GM18511 (cell line): ENCODE data around the gene CLP1.
"Not testable (repeated sequence)": the region's sequence is repeated elsewhere in the genome, so short reads cannot be mapped to it uniquely, and the experiment has no call there.

Experiments used
- ATAC-seq: cut with Tn5 transposase; IDR thresholded peaks from one replicate; pipeline ENCODE4 v1.9.1; 2021; ENCODE audit warnings: mild to moderate bottlenecking, moderate library complexity; ENCODE audit not compliant: unreplicated experiment

The CLP1 gene

DNA sequence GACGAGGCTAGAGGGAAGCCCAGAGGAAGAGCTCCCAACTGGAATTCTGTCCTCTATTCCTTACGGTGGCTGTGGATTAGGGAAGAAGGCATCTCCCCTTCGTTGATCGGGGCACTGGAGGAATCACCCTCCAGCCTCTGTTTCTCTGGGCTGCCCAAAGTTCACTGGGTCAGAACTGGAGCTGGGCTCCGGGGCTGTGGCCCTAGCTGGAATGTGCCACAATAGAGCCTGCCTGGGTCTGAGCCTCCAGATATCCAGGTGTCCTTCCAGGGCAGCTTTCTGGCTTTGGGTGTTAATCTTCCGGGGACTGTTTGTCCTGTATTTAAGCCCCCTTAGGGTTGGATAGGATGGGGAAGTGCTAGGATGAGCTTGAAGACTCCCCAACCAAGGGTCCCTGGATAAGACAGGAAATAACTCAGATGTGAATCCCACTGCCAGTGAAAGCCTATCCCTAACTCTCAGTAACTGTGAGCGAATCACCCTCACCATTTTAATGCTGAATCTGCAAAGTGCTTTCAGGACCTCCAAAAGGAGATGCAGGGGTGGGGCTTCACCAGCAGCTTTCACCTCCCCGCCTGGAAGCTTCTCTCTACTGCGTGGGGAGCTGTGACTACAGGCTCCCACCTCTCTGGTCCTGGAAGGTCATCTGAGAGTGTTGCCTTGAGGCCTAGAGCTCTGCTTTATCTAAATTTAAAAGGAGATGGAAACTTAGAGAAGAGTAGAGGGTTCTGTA is 17.3 kb upstream of the CLP1 start:
- no peak for ATAC-seq

DNA sequence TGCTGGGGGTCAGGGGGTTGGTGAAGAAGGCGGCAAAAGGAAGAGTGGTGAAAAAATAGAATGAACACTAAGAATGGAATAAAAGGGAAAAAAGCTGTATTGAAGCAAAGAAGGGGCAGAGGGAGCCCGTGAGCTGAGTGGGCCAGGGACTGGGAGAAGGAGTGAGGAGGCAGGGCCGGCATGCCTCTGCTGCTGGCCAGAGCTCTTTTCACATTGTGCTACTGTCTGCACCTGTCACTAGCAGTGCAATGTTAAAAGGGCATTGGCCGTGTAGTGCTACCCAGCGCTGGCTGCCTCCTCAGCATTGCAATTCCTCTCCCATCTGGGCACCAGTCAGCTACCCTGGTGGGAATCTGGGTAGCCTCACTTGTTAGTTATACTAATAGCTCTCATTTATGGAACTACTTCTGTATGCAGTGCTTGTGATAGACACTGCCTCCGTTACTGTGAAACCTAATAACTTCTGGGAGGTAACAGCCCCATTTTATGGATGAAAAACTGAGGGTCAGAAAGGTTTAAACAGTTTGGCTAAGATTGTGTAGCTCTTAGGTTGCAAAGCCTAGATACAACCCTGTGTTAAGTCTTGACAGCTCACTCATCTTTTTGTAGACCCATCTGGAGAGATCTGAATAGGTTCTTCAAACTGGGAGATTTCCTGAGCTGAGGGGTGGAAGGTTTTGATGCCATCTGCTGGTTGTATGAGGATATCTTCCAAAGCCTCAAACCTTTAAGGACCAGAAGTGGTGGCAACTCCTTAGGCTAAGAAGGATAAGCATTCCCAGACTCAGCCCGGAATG is 16.4 kb upstream of the CLP1 start:
- ATAC-seq = no peak

DNA sequence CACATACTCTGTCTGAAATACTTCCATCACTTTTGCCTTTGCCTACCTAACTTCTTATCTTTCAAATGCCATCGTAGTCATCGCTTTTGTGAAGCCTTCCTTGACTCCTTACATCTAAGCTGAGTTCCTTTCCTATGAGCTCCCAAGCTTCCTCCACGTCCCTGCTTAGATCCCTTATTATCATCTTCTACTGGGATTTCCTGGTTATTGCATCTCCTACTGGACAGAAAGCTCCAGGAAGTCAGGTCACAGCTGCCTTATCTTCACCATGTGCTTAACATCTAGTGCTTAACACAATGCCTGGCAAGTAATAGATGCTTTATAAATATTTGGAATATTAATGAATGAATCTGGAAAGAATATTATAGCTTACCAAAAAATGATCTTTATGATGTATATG is 13.8 kb upstream of the CLP1 start:
- no peak for ATAC-seq

DNA sequence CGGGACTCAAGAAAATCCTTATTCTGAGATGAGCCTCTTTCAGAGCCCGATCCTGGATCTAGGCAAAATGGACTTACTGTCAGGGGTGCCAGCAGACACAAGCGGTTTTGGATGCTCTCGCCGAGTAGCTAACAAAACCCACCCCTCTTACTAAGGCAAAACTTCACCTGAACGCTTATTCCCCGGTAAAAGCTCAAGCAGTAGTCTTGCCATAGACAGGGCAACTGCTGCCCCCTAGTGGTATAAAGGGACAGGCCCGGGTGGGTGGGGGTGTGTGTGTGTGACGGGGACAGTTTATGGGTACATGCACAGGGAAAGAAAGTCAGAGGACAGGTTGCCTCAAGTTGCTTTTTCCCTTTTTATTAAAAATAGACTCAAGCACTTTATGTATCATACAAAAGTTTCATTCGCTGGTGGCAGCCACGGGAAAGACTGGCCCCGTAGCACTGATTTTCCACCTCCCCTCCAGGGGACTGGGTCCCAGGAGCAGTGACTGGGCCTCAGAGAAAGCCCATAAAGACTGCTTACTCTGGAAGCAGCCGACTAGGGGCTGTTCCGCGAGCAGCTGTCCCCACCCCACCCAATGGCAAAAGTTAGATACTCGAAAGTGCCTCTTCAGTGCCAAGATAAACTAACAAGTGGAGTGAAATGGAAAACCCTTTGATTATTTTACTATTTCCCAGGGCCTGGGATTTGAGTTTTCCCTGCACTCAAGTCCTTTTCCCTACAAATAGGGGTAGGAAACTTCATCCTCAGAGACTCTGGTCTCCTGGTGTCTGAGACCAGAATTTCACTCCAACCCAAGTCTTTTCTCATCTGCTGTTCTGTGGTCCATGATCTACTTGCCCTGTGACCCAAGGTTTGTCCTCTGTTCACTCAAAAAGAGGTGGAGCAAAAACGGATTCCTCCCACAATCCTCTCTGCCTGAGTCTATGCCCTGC is 12.5 kb upstream of the CLP1 start:
- peak; percentile 50 for ATAC-seq

DNA sequence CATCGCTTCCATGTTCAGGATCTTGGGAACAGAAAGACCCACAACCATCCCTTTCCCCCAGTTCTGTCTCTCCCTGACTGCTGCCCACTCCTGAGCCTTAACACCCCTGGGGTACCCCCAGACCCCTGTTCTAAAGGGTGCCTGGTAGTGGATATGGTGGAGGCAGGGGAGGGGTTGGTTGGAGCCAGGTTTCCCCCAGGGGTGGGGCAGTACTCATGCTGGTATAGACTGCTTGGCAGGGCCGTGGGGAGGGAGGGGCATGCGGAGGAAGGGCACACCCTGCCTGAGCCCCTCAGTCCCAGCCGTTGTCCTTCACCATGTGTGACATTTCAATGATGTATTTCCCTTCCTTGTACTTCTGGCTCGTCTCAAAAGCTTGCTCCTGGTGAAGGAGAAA is 11.9 kb upstream of the CLP1 start:
- no peak for ATAC-seq

DNA sequence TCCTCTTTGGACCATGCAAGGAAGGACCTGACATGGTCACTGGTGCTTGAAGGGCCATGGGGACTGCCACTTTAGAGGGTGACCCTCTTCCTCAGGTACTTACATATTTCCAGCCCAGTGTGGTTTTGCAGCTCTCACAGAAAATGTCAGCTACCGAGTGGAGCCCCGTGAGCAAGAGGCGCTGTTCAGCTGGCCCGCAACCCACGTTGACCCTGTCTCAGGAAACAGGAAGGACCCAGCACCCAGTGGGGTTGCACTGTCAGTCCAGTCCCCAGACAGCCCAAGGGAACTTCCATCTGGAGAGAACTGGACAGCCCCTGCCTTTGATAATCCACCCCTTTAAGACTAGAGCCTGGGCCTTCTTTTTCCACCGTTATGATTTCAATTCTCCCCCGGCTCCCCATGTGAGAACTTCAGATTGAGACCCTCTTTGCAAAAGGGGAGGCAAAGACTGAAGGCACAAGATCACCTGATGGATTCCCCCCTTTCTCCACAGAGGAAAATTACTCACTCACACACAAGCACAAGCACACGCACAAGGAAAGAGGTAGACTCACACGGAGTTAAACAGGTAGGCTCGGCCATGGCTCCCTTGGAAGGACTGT is 11.3 kb upstream of the CLP1 start:
- ATAC-seq = no peak

DNA sequence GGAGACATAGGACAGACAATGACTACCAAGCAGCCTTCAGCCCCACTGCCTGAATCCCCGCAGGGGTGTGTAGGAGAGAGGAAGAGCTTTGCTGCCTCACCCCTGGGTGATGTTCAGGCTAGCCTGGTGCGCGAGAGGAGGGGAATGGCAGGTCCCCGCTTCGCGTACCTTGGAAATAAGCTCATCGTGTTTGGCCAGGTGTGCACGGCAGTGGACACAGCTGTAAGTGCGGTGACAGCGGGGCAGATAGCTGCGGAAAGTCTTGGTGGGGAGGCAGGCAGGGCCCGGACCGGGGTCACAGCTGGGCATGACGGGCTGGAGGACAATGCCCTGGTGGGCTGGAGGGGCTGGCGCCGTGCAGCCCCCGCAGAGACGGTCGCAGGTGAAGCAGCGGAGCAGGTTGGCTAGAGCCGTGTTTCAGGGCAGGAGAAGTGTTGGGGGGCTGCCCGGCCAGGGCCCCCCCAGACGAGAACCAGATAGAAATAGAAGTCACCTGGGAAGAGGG is 10.7 kb upstream of the CLP1 start:
- no peak for ATAC-seq

DNA sequence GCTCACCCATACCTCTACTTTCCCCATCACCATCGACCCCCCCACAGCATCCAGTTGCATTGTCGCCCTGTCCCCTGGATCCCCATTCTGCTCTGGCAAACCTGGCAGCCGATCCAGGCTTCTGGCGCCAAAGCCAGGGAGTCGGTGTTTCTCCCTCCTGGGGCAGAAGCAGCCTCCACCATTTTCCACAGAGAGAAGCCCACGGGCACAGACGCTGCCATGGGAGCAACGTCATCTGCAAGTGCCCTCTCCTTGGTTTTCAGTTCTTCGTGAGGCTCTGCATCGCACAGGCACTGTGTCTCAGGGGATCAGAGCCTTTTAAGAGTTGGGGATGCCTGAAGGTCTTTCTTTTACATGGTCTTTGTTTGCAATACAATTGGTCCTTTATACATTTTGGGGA is 10.2 kb upstream of the CLP1 start:
- no peak for ATAC-seq

DNA sequence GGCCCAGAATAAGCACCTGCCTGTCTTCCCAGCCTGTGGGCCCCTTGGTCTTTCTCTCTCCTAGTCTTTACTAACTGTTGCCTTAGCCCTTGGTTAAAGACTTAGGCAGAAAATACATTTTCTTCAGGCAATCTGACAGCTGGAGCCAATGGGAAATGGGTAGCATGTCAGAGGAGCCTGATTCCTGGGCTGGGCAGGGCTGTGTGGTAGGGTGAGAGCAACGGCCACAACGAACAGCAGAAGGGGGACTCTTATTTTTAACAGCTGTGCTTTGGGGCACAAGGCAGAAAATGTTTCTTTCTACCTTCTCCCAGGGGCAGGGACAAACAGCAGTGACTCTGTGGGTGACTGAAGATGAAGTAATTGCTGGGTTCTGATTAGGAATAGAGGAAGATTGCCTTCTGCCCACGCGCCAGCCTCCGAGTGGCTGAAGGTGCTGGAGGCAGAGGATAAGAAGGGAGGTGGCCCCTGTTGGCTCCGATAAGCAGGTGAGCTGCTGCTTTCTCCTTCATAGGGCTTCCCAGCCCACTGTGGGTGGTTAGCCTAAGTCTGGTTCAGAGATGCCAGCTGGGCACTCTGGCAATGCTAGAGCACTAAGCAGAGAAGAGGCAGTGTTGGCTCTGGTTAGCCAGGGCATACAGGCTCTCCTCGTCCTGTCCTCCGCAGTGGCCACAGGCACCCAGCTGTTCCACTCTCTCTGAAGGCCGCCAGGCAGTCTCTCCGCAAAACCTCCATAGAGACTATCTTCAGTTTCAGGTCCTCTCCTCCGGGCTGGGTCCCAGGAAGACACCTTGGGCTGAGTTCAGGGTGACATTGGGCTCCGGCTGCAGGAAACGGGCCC is 9.4 kb upstream of the CLP1 start:
- peak; percentile 36 for ATAC-seq

DNA sequence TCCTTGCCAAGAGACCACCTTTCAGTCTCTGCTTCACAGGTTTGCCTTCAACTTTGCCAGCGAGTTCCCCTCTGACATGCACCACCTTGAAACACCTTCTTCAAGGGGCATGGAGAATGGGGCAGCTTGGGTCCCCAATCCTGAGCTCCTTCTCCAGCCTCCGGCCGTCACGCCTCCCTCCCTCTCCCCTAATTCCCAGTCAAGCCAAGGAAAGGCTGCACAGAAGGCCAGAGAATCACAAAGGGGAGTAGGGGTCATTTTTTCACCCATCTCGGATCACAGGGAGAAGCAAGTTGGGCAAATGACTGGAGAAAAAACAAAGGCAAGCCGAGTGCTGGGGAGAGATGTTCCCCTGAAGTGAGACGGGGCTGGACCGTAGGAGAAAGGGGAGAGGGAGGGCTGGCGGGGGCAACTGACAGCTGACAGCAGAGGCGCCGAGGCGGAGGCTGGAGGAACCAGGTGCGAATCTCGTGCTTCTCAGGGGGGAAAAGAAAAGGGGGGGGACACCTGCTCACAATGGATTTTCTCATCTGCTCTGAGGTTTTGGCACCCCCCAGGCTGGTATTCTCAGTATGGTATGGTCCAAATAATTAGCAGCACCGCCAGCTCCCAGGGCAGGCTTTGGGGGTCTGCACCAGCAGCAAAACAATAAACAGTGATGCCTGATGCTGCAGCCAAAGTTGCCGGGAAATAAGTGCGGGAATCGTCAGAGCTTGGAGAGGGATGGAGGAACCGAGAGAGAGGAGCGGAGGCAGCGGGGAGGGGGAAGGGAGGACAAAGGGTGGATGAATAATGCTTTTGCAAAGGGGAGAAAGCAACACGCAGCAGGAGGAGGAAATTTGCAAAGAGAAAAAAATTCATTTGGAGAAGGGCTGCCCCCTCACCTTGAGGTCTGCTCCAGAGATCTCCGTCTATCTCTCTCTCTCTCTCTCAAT is 8.5 kb upstream of the CLP1 start:
- ATAC-seq = peak; percentile 7

DNA sequence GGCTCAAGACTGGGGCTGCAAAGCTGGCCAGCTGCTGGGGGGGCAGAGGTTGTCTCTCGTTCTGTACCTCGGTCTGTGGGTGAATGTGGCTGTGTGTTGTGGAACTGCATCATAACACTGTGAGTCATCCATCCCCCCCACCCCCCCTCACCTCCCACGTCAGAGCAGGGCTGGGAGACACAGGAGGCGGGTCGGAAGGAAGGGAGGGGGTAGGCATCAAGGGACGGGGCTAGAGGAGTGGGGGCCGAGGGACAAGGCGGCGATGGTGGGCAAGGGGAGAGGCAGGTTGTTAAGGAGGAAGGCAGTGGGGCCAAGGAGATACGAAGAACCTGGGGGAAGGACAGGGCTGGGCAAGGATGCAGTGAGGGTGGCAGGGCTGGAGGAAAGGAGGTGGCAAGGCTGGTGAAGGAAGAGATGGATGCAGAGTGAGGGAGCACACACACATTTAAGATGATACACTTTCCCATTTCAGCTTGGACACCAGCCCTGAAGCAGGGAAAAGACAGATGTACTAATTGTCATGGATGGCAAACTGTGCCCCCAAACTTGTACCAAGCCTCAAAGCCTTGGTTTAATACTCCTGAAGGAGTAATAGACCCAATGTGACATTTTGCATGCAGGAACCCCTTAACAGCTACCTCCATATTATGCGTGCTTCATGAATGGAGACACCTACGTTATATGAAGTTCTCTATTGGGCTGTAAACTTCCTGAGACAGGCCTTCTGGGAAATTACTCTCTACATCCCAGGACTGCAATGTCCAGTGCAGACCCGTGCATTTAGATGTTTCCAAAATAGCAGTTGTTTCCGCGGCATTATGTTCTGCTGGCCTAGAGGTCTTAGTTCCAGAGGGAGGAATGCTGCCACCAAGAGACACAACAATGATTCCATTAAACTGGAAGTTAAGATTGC is 7.5 kb upstream of the CLP1 start, which contains the start of gene YPEL4:
TSS of gene YPEL4 (minus strand) at position 87 of the 913 bp plus-strand sequence. CDS start 2,805 bp downstream, outside the sequence.
- ATAC-seq = peak; percentile 32

DNA sequence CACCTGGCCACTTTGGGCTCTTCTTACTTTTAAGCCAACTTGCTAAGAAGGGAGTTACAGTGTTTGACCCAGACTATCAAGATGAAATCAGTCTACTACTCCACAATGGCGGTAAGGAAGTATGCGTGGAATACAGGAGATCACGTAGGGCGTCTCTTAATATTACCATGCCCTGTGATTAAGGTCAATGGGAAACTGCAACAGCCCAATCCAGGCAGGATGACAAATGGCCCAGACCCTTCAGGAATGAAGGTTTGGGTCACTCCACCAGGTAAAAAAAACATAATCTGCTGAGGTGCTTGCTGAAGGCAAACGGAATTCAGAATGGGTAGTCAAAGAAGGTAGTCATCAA is 6.8 kb upstream of the CLP1 start:
- ATAC-seq = no peak

DNA sequence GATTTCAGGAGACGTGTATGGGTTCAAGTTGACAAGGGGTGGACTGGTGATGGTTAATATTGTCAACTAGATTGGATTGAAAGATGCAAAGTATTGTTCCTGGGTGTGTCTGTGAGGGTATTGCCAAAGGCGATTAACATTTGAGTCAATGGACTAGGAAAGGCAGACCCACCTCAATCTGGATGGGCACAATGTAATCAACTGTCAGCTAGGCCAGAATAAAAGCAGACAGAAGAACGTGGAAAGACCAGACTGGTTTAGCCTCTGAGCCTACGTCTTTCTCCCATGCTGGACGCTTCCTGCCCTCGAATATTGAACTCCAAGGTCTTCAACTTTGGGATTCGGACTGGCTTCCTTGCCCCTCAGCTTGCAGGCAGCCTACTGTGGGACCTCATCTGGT is 6.2 kb upstream of the CLP1 start:
- no peak for ATAC-seq

DNA sequence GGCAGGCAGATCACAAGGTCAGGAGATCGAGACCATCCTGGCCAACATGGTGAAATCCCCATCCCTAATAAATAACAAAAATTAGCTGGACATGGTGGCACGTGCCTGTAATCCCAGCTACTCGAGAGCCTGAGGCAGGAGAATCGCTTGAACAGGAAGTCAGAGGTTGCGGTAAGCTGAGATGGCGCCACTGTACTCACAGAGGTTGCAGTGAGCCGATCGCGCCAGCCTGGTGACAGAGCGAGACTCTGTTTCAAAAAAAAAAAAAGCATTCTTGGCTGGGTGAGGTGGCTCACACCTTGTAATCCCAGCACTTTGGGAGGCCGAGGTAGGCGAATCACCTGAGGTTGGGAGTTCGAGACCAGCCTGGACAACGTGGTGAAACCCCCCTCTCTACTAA is 5.3 kb upstream of the CLP1 start:
- ATAC-seq = not testable (repeated sequence)

DNA sequence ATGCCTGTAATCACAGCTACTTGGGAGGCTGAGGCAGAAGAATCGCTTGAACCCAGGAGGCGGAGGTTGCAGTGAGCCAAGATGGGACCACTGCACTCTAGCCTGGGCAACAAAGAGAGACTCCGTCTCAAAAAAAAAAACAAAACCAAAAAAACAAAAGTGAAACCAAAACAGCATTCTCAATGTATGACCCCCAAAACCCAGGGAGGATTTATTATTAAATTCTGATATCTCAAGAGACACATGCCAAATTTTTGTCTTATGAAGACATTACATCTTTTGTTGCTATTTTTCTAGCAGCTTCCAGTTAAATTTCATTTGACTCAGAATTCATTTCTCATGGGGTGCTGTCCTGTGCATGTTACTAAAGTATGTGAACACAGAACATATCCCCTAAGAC is 4.9 kb upstream of the CLP1 start:
- no peak for ATAC-seq

DNA sequence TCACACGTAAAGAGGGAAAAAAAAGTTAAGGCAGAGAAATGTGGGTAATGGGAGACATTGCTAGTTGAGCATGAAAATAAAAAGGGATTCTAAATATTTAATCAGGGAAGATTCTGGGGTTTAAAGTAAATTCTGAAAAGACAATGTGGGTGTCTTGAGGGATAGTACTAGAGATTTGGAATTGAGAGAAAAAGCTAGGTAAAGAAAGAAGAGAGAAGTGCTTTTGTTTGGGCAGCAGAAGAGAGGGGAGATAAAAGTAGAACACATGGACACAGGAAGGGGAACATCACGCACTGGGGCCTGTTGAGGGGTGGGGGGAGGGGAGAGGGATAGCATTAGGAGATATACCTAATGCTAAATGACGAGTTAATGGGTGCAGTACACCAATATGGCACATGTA is 4.4 kb upstream of the CLP1 start:
- no peak for ATAC-seq

DNA sequence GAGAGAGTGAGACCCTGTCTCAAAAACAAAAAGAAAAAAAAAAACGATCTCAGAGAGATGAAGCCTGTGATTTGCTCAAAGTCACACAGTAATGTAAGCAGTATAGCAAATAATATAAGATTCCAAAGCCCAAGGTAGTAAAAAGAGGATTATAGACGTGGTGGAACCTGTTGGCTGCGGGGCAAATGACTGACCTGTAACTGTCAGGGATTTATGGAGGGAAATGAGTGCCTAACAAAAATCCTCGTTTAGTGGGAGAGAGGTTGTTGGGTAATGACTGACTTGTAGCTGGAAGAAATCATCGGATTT is 723 bp upstream of the CLP1 start:
- ATAC-seq = no peak

DNA sequence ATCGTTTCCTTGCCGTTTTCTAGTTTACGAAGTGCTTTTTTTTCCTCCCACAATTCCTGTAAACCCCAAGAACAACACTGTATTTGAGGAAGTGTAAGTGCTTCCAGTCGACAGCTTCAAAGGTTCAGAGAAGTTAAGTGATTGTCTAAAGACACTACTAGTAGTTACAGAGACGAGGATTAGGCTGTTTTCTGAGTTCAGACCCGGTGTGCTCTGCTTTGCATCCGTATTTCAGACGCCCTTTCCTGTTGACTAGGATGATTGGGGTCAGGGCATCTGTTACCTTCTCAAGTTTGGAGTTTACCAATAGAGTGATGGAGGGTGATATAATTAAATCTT is 430 bp downstream of the CLP1 start:
- peak; percentile 5 for ATAC-seq
